ENCODE results near the gene CFAP91. TPM values are rescaled to one million over a fixed set of nuclear protein-coding genes. Genes with fewer than 3 reads are reported as not detected.

CFAP91 gene
- total and polyA plus RNA-seq, 2 donors (not counting 1 experiment from before 2014, with no cell fraction given): 0.48 to 6.4 TPM

- Mint-ChIP-seq H3K4me1 (no peaks in the 10 kb centered on the region), H3K9me3 (ENCODE audit: insufficient read depth) (no peaks in the 10 kb centered on the region), H3K27me3 (no peaks in the 10 kb centered on the region), H3K4me3 (no peak overlapping the region), H3K27ac (no peak overlapping the region)
- no peak overlapping the region for H2AFZ ChIP-seq (ENCODE audit: insufficient read depth, low read depth, low read length, poor library complexity, severe bottlenecking)
- intact Hi-C loops (cut with micrococcal nuclease): no loop called here
- H3K36me3 ChIP-seq (replicated peaks in 1 of 2; ENCODE audit: control extremely low read depth in 1 of 2, control insufficient read depth in 1 of 2, extremely low read depth in 1 of 2, insufficient read depth in 2 of 2, low read length in 1 of 2): no peaks in the 10 kb centered on the region
- H3K9me3 ChIP-seq (ENCODE audit: control extremely low read depth in 1 of 3, control insufficient read depth in 2 of 3, insufficient read depth in 1 of 3, low read length in 2 of 3): no peaks in the 10 kb centered on the region
- H4K20me1 ChIP-seq (ENCODE audit: control insufficient read depth, insufficient read depth, low read length, poor library complexity, severe bottlenecking): no peaks in the 10 kb centered on the region
- H3K27ac ChIP-seq (ENCODE audit: low read length in 2 of 2): no peak overlapping the region
- H3K4me2 ChIP-seq (replicated peaks; ENCODE audit: low read depth, low read length, poor library complexity, severe bottlenecking): no peak overlapping the region
- ATAC-seq (ENCODE audit: low read depth) (no peak), DNase-seq (no peak)
- no peak overlapping the region for H3K4me3 ChIP-seq (ENCODE audit: control extremely low read depth in 1 of 5, extremely low read depth in 1 of 5, insufficient read depth in 1 of 5, low read depth in 2 of 5, low read length in 4 of 5)
- H3K4me1 ChIP-seq (ENCODE audit: control insufficient read depth in 2 of 2, insufficient read depth in 2 of 2, low read length in 2 of 2): no peaks in the 10 kb centered on the region
- 100% methylated on average over 5 of the region's 6 CpGs for WGBS (ENCODE audit: insufficient coverage)
- ChIA-PET CTCF (no interaction called here), POLR2A (no interaction called here)
- H3K9ac ChIP-seq (ENCODE audit: low read length): no peak overlapping the region
- H3K27me3 ChIP-seq (replicated peaks in 1 of 4; ENCODE audit: control extremely low read depth in 1 of 4, control insufficient read depth in 3 of 4, insufficient read depth in 4 of 4, low read length in 3 of 4): no peaks in the 10 kb centered on the region
- no peak for TF ChIP-seq CTCF (IDR thresholded peaks at IDR 0.05)
- no peak for TF ChIP-seq EZH2 (IDR thresholded peaks at IDR 0.05; ENCODE audit: borderline replicate concordance, insufficient read depth, low read depth, low read length, poor library complexity, severe bottlenecking)
- H3K79me2 ChIP-seq (ENCODE audit: control insufficient read depth, insufficient read depth, low read length): no peaks in the 10 kb centered on the region
Measured at GRCh38 chr3:119729996-119730395, 27.2 kb downstream of the CFAP91 start.

- intact Hi-C loops (cut with micrococcal nuclease): no loop called here
- H3K27me3 Mint-ChIP-seq: no peaks in the 10 kb centered on the region
- Histone ChIP-seq H3K9me3 (ENCODE audit: control extremely low read depth in 1 of 3, control insufficient read depth in 2 of 3, insufficient read depth in 1 of 3, low read length in 2 of 3) (no peaks in the 10 kb centered on the region), H3K36me3 (replicated peaks in 1 of 2; ENCODE audit: control extremely low read depth in 1 of 2, control insufficient read depth in 1 of 2, extremely low read depth in 1 of 2, insufficient read depth in 2 of 2, low read length in 1 of 2) (no peaks in the 10 kb centered on the region), H3K79me2 (ENCODE audit: control insufficient read depth, insufficient read depth, low read length) (no peaks in the 10 kb centered on the region), H3K27me3 (replicated peaks in 1 of 4; ENCODE audit: control extremely low read depth in 1 of 4, control insufficient read depth in 3 of 4, insufficient read depth in 4 of 4, low read length in 3 of 4) (no peaks in the 10 kb centered on the region), H2AFZ (ENCODE audit: insufficient read depth, low read depth, low read length, poor library complexity, severe bottlenecking) (no peak overlapping the region), H3K9ac (ENCODE audit: low read length) (no peak overlapping the region), H3K4me3 (ENCODE audit: control extremely low read depth in 1 of 5, extremely low read depth in 1 of 5, insufficient read depth in 1 of 5, low read depth in 2 of 5, low read length in 4 of 5) (no peak overlapping the region), H3K4me1 (ENCODE audit: control insufficient read depth in 2 of 2, insufficient read depth in 2 of 2, low read length in 2 of 2) (no peaks in the 10 kb centered on the region), H3K27ac (ENCODE audit: low read length in 2 of 2) (no peak overlapping the region), H4K20me1 (ENCODE audit: control insufficient read depth, insufficient read depth, low read length, poor library complexity, severe bottlenecking) (no peaks in the 10 kb centered on the region), H3K4me2 (replicated peaks; ENCODE audit: low read depth, low read length, poor library complexity, severe bottlenecking) (no peak overlapping the region)
- DNase-seq (no peak), ATAC-seq (ENCODE audit: low read depth) (no peak)
- TF ChIP-seq CTCF (IDR thresholded peaks at IDR 0.05): no peak
- no peak for TF ChIP-seq EZH2 (IDR thresholded peaks at IDR 0.05; ENCODE audit: borderline replicate concordance, insufficient read depth, low read depth, low read length, poor library complexity, severe bottlenecking)
- ChIA-PET POLR2A (no interaction called here), CTCF (no interaction called here)
- no peaks in the 10 kb centered on the region for H3K9me3 Mint-ChIP-seq (ENCODE audit: insufficient read depth)
- no peaks in the 10 kb centered on the region for H3K4me1 Mint-ChIP-seq
- no peak overlapping the region for H3K4me3 Mint-ChIP-seq
- WGBS (ENCODE audit: insufficient coverage): 96% methylated on average over 3 of the region's 8 CpGs
- no peak overlapping the region for H3K27ac Mint-ChIP-seq
Measured at GRCh38 chr3:119731560-119732343, 28.9 kb downstream of the CFAP91 start.
